K562 (cell line): Measurements from ENCODE around the gene TRAPPC1. TPM values are rescaled to one million over a fixed set of nuclear protein-coding genes. Genes with fewer than 3 reads are reported as not detected.

ENCODE experiments used
- C11orf30 ChIP-seq: fragments of 450-650 bp; IDR thresholded peaks from 2 replicates; pipeline ENCODE4 v1.6.1; 2016; ENCODE audit warnings: low read depth, mild to moderate bottlenecking
- CC2D1A ChIP-seq: fragments of 450-650 bp; IDR thresholded peaks from 2 replicates; pipeline ENCODE4 v1.6.1; 2017; ENCODE audit warnings: mild to moderate bottlenecking
- CHD2 ChIP-seq: IDR thresholded peaks from 2 replicates; pipeline ENCODE4 v1.6.1; 2011; ENCODE audit warnings: low read depth, low read length
- DACH1 ChIP-seq: fragments of 450-650 bp; IDR thresholded peaks from 2 replicates; pipeline ENCODE4 v1.6.1; 2018; ENCODE audit not compliant: partially characterized antibody
- HEY1 ChIP-seq: fragments of 250-450 bp; sonication (Bioruptor Pico); IDR thresholded peaks from 2 replicates; pipeline ENCODE4 v1.5.0; 2020; ENCODE audit warnings: mild to moderate bottlenecking, moderate library complexity, borderline replicate concordance
- ILK ChIP-seq: fragments of 450-650 bp; IDR thresholded peaks from 2 replicates; pipeline ENCODE4 v1.6.1; 2016; ENCODE audit warnings: missing genetic modification characterization, low read depth, mild to moderate bottlenecking, missing compliant biosample characterization, moderate library complexity, borderline replicate concordance
- MBD2 ChIP-seq: sonication (generic); IDR thresholded peaks from 2 replicates; pipeline ENCODE4 v1.6.1; 2016; ENCODE audit warnings: low read depth, borderline replicate concordance
- MED1 ChIP-seq: sonication (generic); formaldehyde crosslinking; IDR thresholded peaks from 2 replicates; pipeline ENCODE4 v1.8.1; 2023; ENCODE audit warnings: missing genetic modification reagents, borderline replicate concordance
- NR2C1 ChIP-seq, 2 experiments: fragments of 450-650 bp; IDR thresholded peaks; 2 replicates each; pipeline ENCODE4 v1.6.1; 2017; ENCODE audit warnings: mild to moderate bottlenecking in 2 of 2, antibody characterized with exemption in 1 of 2, inconsistent platforms in 1 of 2, missing compliant biosample characterization in 1 of 2, missing genetic modification characterization in 1 of 2
- PBX2 ChIP-seq, 2 experiments: IDR thresholded peaks in 1 of 2; conservative IDR thresholded peaks in 1 of 2; 2 replicates each; pipeline ENCODE4 v1.6.1; 2016; ENCODE audit warnings: low read depth in 2 of 2, mild to moderate bottlenecking in 1 of 2, missing compliant biosample characterization in 1 of 2, missing genetic modification characterization in 1 of 2, moderate library complexity in 1 of 2
- PCBP1 ChIP-seq: fragments of 200-400 bp; formaldehyde crosslinking; IDR thresholded peaks from 2 replicates; pipeline ENCODE4 v1.6.1; 2018; ENCODE audit warnings: mild to moderate bottlenecking, low read depth, low read length; ENCODE audit not compliant: poor library complexity, severe bottlenecking
- PPARD ChIP-seq: fragments of 250-450 bp; sonication (Bioruptor Pico); IDR thresholded peaks from 2 replicates; pipeline ENCODE4 v1.8.0; 2022; ENCODE audit warnings: inconsistent platforms, mild to moderate bottlenecking, moderate library complexity
- RBFOX2 ChIP-seq: fragments of 200-400 bp; formaldehyde crosslinking; IDR thresholded peaks from 2 replicates; pipeline ENCODE4 v1.6.1; 2017; ENCODE audit warnings: low read depth, mild to moderate bottlenecking, low read length, moderate library complexity
- RBM34 ChIP-seq: fragments of 200-400 bp; formaldehyde crosslinking; IDR thresholded peaks from 2 replicates; pipeline ENCODE4 v1.6.1; 2018; ENCODE audit warnings: low read length, borderline replicate concordance; ENCODE audit not compliant: insufficient read depth
- SETDB1 ChIP-seq: IDR thresholded peaks from one replicate; pipeline ENCODE4 v1.6.1; 2012; ENCODE audit warnings: low read length, control low read depth, inconsistent platforms
- STAG1 ChIP-seq: sonication (generic); formaldehyde crosslinking; IDR thresholded peaks from 2 replicates; pipeline ENCODE4 v1.5.0; 2020; ENCODE audit warnings: missing genetic modification reagents, borderline replicate concordance
- STAT5A ChIP-seq: IDR thresholded peaks from 2 replicates; pipeline ENCODE4 v1.6.1; 2012; ENCODE audit warnings: low read length, inconsistent platforms, borderline replicate concordance
- TAF9B ChIP-seq: fragments of 450-650 bp; IDR thresholded peaks from 2 replicates; pipeline ENCODE4 v1.6.1; 2018; ENCODE audit warnings: mild to moderate bottlenecking; ENCODE audit not compliant: partially characterized antibody
- TCFL5 ChIP-seq: fragments of 250-450 bp; sonication (Bioruptor Pico); conservative IDR thresholded peaks from 2 replicates; pipeline ENCODE4 v1.6.1; 2021; ENCODE audit warnings: mild to moderate bottlenecking, moderate library complexity, matching md5 sums
- TFAM ChIP-seq: fragments of 250-450 bp; sonication (Bioruptor Pico); conservative IDR thresholded peaks from 2 replicates; pipeline ENCODE4 v1.5.0; 2021; ENCODE audit warnings: mild to moderate bottlenecking, moderate library complexity
- U2AF2 ChIP-seq: fragments of 200-400 bp; formaldehyde crosslinking; optimal IDR thresholded peaks from 2 replicates; pipeline ENCODE3; 2017; ENCODE audit warnings: low read depth, mild to moderate bottlenecking, low read length
- WHSC1 ChIP-seq: IDR thresholded peaks from one replicate; pipeline ENCODE4 v1.6.1; 2012; ENCODE audit warnings: low read length, control low read depth, inconsistent platforms
- ZKSCAN1 ChIP-seq: fragments of 150-350 bp; IDR thresholded peaks from 2 replicates; pipeline ENCODE4 v1.6.1; 2016; ENCODE audit warnings: low read depth, low read length
- ZNF586 ChIP-seq: fragments of 450-650 bp; formaldehyde crosslinking; conservative IDR thresholded peaks from 2 replicates; pipeline ENCODE4 v1.4.0; 2020; ENCODE audit warnings: mild to moderate bottlenecking, moderate library complexity
- ZNF696 ChIP-seq: fragments of 250-450 bp; sonication (Bioruptor Pico); conservative IDR thresholded peaks from 2 replicates; pipeline ENCODE4 v1.4.0; 2020; ENCODE audit warnings: mild to moderate bottlenecking, moderate library complexity
- ZNF717 ChIP-seq: fragments of 250-450 bp; sonication (Bioruptor Pico); IDR thresholded peaks from 2 replicates; pipeline ENCODE4 v1.5.0; 2021
- ZNF785 ChIP-seq: fragments of 250-450 bp; sonication (Bioruptor Pico); IDR thresholded peaks from 2 replicates; pipeline ENCODE4 v1.4.0; 2020; ENCODE audit warnings: mild to moderate bottlenecking
- polyA plus RNA-seq, 8 experiments: library from polyadenylated mRNA; depleted of rRNA in 4 of 8; stranded (reverse) in 5 of 8; unstranded in 3 of 8; fragments of >200 nt; fragmentation: Nextera tagmentation in 2 of 8; fragmentation: Illumina TruSeq in 1 of 8; extraction: Ambion mirVana in 2 of 8; extraction: Trizol in 1 of 8; gene quantifications; 2 replicates each; pipeline versions ENCODE4 v1.2.1 to v1.2.3, GENCODE V29; 2011 to 2014; ENCODE audit warnings: inconsistent platforms in 1 of 8, missing spikeins in 1 of 8
- total RNA-seq, 7 experiments: library from RNA; depleted of rRNA in 6 of 7; stranded (reverse); fragments of >200 nt in 6 of 7; fragmentation: Illumina TruSeq in 2 of 7; extraction: Trizol in 2 of 7; gene quantifications; 2 replicates each; pipeline versions ENCODE4 v1.2.1 to v1.2.3, GENCODE V29; 2011 to 2021; ENCODE audit warnings: low replicate concordance in 1 of 7

Gene TRAPPC1
- total and polyA plus RNA-seq, 9 of the 15 experiments (the other 6 are each of a cell fraction or from before 2014, with no cell fraction given) = 11.7 to 82.8 (median 36.2) TPM

DNA sequence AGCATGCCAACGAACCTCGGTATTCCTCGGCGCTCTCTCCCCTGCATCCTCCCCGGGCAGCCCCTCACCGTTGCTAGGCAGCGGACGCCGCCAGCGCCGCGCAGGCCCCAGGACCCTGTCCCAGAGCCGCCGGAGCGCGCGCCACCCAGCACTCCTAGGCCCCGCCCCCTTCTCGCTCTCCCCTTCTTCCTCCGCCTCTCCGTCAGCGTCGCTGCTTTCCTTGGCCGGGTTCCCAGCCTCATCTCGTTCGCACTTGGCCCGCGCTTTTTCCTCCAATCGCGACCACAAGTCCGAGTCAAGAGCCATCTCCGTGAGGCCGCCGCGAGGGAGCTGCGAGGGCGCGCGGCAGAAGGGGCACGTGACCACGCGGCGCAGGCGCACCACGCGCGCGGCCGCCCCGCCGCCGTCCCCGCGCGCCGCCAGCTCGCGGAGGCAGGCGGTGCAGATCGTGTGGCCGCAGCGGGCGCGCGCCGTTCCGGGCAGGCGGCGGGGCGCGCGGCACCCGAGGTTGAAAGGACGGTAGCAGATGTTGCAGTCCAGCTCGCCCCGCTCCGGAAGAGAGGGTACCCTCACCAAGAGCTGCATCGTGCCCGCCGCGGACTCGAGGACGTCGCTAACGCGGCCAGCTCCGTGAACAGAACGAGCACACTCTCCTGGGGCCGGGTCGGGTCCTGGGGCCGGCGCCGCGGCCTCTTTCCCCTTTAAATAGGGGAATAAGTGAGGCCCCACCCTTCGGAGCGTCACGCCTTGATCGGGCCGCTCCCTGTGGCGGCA is 15.9 kb downstream of the TRAPPC1 start, which contains the start of gene RNF227 (continued):
- TF ChIP-seq WHSC1 = no peak
- TF ChIP-seq MED1 (CRISPR knock-in tag) = no peak
- no peak for TF ChIP-seq ILK
- TF ChIP-seq SETDB1 = no peak
- no peak for TF ChIP-seq PBX2 (CRISPR knock-in tag; IDR thresholded peaks at IDR 0.05; ENCODE audit: low read depth)
- no peak for TF ChIP-seq PBX2 (tag; conservative IDR thresholded peaks at IDR 0.05; ENCODE audit: low read depth)
- TF ChIP-seq U2AF2 = no peak
- no peak for TF ChIP-seq ZNF717 (CRISPR knock-in tag)
- TF ChIP-seq RBM34 = no peak
- no peak for TF ChIP-seq ZNF586 (CRISPR knock-in tag)
- no peak for TF ChIP-seq HEY1
- no peak for TF ChIP-seq TFAM (CRISPR knock-in tag)
- no peak for TF ChIP-seq ZNF696
- TF ChIP-seq PCBP1 = no peak
- TF ChIP-seq ZNF785 (CRISPR knock-in tag) = no peak
- TF ChIP-seq STAT5A = no peak
- TF ChIP-seq NR2C1 (IDR thresholded peaks at IDR 0.05) = no peak
- no peak for TF ChIP-seq NR2C1 (tag; IDR thresholded peaks at IDR 0.05)
- no peak for TF ChIP-seq ZKSCAN1
- TF ChIP-seq TAF9B = no peak
- no peak for TF ChIP-seq C11orf30
- peak; percentile 5; the same call in 1 of the 2 replicates for TF ChIP-seq STAG1 (CRISPR knock-in tag)
- TF ChIP-seq CC2D1A = no peak
- no peak for TF ChIP-seq DACH1
- TF ChIP-seq TCFL5 (CRISPR knock-in tag) = no peak
- no peak; the same call in 1 of the 2 replicates for TF ChIP-seq MBD2
- TF ChIP-seq CHD2 = no peak; the same call in 1 of the 2 replicates
- TF ChIP-seq PPARD = no peak
- TF ChIP-seq RBFOX2 = peak; percentile 91
